ENCODE measurements around the gene SSBP3.
"Not testable (repeated sequence)": the region's sequence is repeated elsewhere in the genome, so short reads cannot be mapped to it uniquely, and the experiment has no call there.

The SSBP3 gene

DNA sequence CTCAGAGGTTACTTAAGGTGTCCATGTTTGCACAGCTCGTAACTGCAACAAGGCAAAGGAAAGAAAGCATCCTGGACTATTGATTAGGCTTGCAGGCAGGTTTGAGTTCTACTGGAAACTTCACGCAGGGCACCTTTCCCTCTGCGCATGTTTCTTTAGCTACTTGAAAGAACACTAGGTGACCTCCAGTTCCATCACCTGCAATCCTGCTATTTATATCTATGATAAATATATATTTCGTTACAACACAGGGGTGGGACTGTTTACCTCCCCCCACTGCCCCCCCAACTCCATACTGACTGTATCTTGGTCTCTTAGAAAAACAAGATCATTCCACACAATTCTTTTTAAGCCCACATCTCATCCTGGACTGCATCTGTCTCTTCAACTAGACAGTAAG lies 12.1 kb downstream of the SSBP3 start:
- no peak for DNase-seq (ENCODE audit: low read depth in 2 of 3, low spot score in 1 of 3)

GRCh38 chr1:54392401-54392800 lies 13.8 kb downstream of the SSBP3 start:
- no peak for DNase-seq (ENCODE audit: low read depth in 2 of 3, low spot score in 1 of 3)

- DNase-seq (ENCODE audit: low read depth in 2 of 3, low spot score in 1 of 3) = no peak
Measured at GRCh38 chr1:54391450-54392209, 14.6 kb downstream of the SSBP3 start.

DNA sequence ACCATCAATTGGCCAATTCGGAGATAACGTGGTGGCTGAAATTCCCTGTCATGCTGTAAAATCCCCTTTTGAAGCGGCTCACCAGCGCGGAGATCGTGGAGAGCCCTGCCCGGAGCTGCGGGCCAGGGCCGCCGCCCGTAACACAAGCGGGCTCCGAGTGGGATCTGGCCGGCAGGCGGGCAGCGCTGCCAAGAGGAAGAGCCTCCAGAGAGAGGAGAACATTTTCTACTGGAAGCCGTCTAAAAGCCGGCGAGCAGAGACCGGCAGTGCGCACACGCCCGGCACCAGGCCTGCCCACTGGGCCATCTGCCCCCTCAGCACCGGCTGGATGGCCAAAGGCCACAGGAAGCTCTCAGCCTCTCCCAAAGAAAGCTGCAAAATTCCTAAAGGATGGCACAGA lies 15.5 kb downstream of the SSBP3 start:
- no peak for DNase-seq (ENCODE audit: low read depth in 2 of 3, low spot score in 1 of 3)

GRCh38 chr1:54389608-54390007 lies 16.6 kb downstream of the SSBP3 start:
- DNase-seq (ENCODE audit: low read depth in 2 of 3, low spot score in 1 of 3) = not testable (repeated sequence)

GRCh38 chr1:54387419-54387818 lies 18.8 kb downstream of the SSBP3 start:
- no peak for DNase-seq (ENCODE audit: low read depth in 2 of 3, low spot score in 1 of 3)

GRCh38 chr1:54385727-54386022 lies 20.5 kb downstream of the SSBP3 start:
- DNase-seq (ENCODE audit: low read depth in 2 of 3, low spot score in 1 of 3) = no peak

GRCh38 chr1:54384918-54385726 lies 21.1 kb downstream of the SSBP3 start:
- DNase-seq (ENCODE audit: low read depth in 2 of 3, low spot score in 1 of 3) = no peak

GRCh38 chr1:54384471-54384870 lies 21.7 kb downstream of the SSBP3 start:
- DNase-seq (ENCODE audit: low read depth in 2 of 3, low spot score in 1 of 3) = no peak

DNA sequence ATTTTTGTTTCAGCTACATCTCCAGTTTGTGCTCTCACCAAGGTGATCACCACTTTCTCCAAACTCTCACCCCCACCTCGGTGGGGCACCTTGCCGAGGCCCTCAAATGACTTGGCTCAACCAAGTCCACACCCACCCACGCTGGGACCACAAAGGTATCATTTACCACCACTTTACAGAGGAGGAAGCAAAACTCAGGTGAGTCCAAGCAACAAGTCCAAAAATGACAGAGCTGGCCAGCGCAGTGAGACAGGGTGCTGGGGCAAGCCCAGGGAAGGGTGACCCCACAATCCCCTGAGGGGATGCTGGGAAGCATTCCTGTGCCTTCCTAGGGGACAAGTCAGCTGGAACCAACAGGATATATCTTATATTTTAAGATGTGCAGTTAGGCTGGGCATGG lies 24.7 kb downstream of the SSBP3 start:
- DNase-seq (ENCODE audit: low read depth in 2 of 3, low spot score in 1 of 3) = no peak

DNA sequence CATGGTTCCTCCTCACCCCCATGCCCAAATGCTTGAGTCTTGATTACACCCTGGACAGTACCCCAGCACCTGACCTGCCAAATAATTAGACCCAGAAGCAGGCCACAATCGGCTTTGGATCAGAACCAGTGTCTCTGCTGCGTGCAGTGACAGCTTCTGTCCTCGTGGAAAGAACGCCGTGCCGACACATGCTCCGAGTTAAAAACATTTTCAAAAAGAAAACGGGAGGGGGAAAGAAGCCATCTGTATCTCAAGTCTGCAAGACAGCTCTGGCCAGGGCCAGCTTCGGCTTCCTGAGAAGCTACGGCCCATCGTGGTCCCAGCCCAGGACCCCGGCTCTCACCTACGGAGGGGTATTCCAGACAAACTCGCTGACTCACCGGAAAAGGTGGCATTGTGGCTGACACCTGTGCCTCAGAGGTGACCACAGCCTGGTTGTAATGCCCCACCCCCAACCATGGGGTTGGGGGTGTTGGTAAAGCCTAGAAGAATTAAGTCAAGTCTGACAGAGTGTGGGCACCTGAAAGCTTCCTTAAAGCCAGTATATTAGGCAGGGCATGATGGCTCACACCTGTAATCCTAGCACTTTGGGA lies 25.8 kb downstream of the SSBP3 start:
- DNase-seq (ENCODE audit: low read depth in 2 of 3, low spot score in 1 of 3) = no peak

DNA sequence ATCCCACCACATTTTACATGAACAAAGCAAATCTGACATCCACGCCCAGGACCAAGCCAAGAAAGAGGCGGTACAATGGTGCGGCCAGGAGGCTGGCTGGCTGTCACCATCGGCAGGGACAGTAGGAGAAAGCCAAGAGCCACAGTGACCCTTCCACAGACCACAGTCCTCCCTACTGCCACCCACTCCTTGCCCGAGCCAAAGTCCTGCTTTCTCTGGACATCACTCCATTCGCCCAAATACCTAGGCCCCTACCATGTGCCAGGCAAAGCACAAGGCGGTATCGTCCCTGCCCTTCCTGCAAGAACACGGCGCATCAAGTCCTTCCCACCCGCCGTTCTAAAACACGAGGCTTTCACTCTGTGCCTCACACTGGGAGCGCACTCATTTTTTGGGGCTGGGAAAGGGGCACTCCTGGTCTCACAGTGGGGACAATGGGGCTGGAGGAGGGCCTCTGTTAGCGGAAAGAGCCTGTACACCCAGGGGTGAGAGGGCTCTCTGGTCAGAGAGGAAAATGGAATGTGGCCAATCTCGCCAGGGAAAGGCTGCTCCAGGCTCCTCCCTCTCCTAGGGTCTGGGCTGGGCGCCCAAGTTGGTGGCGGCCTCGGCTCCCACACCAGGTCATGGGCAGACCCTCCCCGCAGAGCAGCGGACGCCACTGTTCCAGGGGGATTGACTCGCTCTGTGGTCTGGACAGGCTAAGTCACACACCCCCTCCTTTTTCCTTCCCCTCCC lies 26.5 kb downstream of the SSBP3 start:
- DNase-seq (ENCODE audit: low read depth in 2 of 3, low spot score in 1 of 3) = no peak

- no peak for DNase-seq (ENCODE audit: low read depth in 2 of 3, low spot score in 1 of 3)
Measured at GRCh38 chr1:54378874-54379554, 27.2 kb downstream of the SSBP3 start.

DNA sequence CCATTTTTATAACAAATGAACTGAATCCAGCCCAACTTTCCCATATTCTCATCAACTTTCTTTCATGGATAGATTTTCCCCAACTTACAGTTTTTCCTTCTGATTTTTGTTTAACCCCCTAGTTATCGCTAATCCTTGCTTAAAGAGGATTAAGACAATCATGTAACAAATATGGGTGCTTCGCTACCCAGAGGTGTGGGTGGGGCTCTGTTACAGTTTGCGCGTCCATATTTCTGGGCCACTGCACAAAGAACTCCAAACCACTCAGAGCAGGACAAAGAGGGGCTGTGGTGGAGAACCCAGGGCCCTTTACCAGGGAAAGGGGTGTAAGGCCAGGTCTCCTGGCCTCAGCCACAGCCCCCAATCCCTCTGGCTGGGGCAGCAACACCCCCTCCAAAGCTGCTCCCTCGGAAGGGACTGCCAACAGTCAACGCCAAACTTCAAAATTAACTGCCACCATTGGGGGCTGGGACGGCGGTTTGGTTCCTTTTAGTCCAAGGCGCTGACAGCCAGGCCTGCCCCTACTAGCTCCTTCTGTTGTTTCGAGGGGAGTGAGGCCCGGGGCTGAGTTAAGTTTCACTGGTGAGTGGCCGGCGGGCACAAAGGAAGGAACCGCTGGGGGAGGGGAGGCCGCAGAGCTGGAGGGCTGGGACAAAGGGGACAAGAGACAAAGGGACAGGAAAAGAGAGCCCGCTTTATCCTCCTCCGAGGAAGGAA lies 27.9 kb downstream of the SSBP3 start:
- no peak for DNase-seq (ENCODE audit: low read depth in 2 of 3, low spot score in 1 of 3)

- DNase-seq (ENCODE audit: low read depth in 2 of 3, low spot score in 1 of 3) = no peak
Measured at GRCh38 chr1:54377040-54377691, 29.0 kb downstream of the SSBP3 start.

DNA sequence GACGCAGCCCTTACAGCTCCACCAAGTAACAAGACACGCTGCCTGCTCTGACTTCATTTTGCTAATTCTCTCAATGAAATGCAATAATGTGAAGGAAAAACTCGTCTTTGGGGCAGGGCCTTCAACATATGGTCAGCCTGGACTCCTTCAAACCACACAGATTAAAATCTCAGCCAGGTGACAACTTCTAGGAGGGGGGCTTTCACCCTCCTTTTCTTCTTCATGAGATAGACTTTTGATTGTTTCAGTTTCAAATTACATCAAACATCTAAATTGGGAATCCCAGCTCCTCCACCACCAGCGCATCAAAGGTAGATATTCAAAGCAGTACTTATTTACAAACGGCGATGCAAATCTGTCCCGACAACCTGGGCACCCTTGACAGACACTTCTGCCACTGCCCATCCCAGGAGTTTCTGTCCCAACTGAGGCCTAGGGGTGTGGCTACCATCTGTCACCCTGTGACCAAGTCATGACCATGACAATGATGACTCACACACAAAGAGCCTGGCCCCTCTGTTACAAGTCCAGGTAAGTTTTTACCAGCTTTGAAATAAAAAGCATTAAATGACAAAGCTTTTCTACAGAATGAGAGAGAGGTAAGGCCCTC lies 29.7 kb downstream of the SSBP3 start:
- peak in 1 of 3 donors; percentile 15 for DNase-seq (ENCODE audit: low read depth in 2 of 3, low spot score in 1 of 3)

DNA sequence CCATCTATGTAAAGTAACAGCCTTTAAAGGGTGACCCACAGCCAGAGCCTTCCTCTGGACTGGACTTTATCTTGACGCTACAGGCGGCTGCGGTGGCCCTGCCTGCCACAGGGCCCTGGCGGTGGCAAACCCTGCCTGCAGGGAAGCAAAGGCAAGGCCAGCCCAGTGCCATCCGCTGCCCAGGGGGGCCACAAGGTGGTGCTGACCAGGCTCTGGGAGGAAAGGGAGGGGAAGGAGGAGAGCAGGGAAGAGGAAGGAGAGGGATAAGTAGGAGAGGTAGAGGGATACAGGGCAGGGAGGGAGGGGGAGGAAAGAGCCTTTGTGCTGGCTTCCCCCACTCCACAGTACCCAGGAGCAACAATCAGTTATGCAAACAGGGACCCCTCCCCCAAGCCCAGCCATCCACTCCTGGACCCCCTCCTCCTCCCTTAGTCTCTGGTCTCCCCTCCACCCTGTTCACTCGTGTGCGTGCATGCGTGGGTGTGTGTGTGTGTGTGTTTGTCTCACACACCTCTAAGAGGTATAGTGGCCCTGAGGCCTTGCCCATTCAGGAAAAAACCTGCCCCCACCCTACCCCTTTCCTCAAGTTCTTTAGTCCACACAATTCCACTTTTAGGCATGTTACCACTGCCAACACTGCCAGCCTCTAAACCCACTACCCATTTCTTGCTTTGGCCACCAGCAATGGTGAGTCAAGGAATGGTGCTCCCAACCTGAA lies 30.3 kb downstream of the SSBP3 start:
- DNase-seq (ENCODE audit: low read depth in 2 of 3, low spot score in 1 of 3) = no peak

- DNase-seq (ENCODE audit: low read depth in 2 of 3, low spot score in 1 of 3) = no peak
Measured at GRCh38 chr1:54375298-54375697, 30.9 kb downstream of the SSBP3 start.

- no peak for DNase-seq (ENCODE audit: low read depth in 2 of 3, low spot score in 1 of 3)
Measured at GRCh38 chr1:54374766-54375165, 31.4 kb downstream of the SSBP3 start.

Data from stimulated activated CD4-positive, alpha-beta T cell treated with anti-CD3 and anti-CD28 coated beads, Interleukin-12 subunit alpha, Interleukin-12 subunit beta, amount 100 ng/mL, for 48 hours (primary cell).